CD4-positive, alpha-beta T cell treated with Interleukin-4 for 1 hour (primary cell): ENCODE measurements around the gene PDE1A.
"Not testable (repeated sequence)": the region's sequence is repeated elsewhere in the genome, so short reads cannot be mapped to it uniquely, and the experiment has no call there.

Experiments
- DNase-seq, 2 donors: peaks; one replicate each; pipeline ENCODE4 v3.0.0-alpha.2; 2020 to 2022

PDE1A gene

GRCh38 chr2:182404975-182405561 is 21.8 kb downstream of the PDE1A start:
- DNase-seq, result no peak

GRCh38 chr2:182404092-182404491 is 22.7 kb downstream of the PDE1A start:
- no peak for DNase-seq

DNA sequence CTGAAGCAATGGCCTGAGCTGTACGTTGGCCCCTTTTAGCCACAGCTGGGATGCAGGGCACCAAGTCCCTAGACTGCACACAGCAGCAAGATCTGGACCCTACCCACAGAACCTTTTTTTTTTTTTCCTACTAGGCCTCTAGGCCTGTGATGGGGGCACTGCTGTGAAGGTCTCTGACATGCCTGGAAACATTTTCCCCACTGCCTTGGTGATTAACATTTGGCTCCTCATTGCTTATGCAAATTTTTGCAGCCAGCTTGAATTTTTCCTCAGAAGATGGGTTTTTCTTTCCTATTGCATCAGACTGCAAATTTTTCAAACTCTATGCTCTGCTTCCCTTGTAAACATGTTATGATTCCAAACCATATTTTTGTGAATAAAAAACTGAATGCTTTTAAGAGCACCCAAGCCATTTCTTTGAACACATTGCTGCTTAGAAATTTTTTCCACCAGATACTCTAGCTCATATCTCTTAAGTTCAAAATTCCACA is 33.5 kb downstream of the PDE1A start:
- no peak for DNase-seq

- no peak for DNase-seq
Observed at GRCh38 chr2:182391443-182391842, 35.4 kb downstream of the PDE1A start.

GRCh38 chr2:182386267-182386880 is 40.5 kb downstream of the PDE1A start:
- DNase-seq, result not testable (repeated sequence)

DNA sequence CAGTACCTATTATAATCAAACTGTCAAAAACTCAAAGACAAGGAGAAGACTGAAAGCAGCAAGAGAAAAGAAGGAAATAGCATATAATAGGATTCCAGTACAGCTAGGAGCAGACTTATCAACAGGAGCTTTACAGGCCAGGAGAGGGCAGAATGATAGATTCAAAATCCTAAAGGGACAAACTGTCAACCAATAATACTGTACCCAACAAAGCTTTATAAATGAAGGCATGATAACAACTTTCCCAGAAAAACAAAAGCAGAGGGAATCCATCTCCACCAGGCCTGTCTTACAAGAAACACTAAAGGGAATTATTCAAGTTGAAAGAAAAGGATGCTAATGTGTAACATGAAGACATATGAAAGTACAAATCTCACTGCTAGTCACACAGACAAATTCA is 42.0 kb downstream of the PDE1A start:
- no peak for DNase-seq

DNA sequence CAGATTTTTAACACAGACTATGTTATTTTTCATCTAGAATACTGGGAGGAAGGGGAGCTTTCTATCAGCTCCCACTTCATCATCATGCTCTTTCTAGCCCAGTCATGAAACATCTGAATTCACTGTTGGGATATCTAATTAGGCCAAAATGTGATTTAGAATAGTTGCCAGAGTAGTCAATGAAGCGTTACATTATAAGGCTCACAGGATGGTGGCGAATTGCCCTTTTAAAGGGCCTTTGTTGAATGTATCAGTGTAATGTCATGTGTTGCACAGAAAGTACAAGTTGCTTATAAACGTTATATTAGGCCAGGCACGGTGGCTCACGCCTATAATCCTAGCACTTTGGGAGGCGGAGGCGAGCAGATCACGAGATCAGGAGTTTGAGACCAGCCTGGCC is 45.6 kb downstream of the PDE1A start:
- no peak for DNase-seq

DNA sequence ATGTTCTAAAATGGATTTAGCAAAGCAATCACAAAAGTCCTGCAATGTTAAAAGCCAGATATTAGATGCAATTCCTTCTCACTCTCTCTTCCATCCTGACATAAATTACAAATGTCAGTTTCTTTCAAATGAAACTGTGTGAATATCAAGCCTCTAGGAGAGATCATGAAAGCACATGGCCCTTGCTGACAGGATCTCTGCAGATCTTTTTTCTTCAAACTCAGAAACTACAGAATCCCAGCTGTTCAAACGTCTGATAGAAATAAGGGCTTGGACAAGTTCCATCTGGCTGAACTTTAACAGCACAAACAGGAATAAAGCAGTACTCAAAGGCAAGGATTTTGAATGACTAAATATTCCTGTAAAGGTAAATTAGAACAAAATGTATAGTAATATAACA is 47.6 kb downstream of the PDE1A start:
- no peak for DNase-seq

GRCh38 chr2:182378759-182379158 is 48.1 kb downstream of the PDE1A start:
- DNase-seq, result no peak

GRCh38 chr2:182377467-182377866 is 49.4 kb downstream of the PDE1A start:
- no peak for DNase-seq

GRCh38 chr2:182375862-182376261 is 51.0 kb downstream of the PDE1A start:
- no peak for DNase-seq

- no peak for DNase-seq
Observed at GRCh38 chr2:182372661-182373060, 54.2 kb downstream of the PDE1A start.

- no peak for DNase-seq
Observed at GRCh38 chr2:182368996-182369395, 57.8 kb downstream of the PDE1A start.

GRCh38 chr2:182368446-182368845 is 58.4 kb downstream of the PDE1A start:
- DNase-seq, result no peak

DNA sequence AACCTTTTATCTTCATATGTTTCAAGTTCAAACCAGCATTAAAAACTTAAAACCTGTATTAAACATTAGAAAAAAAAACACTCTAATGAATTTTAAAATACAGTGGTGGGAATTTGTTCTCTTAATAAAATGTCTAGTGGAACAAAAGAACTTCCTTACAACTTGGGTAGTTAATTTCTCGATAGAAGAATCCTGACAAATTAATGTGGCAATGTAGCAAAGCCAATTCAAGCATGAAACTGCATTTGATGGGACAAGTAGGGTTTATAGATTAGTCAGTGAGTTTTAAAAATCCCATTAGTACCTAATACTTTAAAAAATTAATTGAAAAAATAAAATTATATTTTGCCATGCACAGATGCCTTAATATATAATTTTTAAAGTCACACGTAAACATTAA is 59.4 kb downstream of the PDE1A start:
- DNase-seq, result no peak

- no peak for DNase-seq
Observed at GRCh38 chr2:182366628-182367027, 60.2 kb downstream of the PDE1A start.

DNA sequence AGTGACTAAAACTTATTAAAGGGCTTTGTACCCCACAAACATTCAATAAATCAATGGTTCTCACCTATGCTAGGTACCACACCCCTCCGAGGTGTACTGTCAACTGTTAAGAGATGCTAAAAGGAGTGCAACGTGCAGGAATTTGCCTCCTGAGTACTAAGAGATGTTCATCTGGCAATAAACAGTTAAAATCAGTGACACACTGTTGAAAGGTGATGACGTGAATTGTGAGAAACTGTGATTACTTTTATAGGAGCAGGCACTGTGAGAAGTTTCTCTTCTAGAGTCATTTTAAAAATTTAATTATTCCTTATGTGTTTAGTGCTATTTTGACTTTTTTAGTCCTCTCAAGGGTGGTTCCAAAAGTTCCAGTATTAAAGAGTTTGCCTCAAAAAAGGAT is 61.0 kb downstream of the PDE1A start:
- DNase-seq, result no peak

DNA sequence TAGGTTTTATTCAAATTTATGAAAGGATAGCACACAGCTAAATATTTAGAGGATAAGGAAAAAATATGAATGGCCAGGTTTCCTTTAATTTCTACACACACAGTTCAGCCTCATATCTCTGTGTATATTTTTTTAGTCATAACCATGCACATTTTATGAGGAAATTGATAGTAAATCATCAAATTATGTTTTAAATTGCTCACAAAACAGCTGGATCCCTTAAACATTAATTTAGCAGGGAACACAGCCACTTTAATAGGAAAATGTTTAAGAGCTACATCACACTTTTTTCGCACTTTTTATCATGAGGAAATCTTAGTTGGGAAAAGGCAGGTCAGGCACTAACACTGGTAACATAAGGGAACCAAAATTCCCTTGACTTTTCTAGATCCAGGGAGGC is 65.4 kb downstream of the PDE1A start:
- no peak for DNase-seq

DNA sequence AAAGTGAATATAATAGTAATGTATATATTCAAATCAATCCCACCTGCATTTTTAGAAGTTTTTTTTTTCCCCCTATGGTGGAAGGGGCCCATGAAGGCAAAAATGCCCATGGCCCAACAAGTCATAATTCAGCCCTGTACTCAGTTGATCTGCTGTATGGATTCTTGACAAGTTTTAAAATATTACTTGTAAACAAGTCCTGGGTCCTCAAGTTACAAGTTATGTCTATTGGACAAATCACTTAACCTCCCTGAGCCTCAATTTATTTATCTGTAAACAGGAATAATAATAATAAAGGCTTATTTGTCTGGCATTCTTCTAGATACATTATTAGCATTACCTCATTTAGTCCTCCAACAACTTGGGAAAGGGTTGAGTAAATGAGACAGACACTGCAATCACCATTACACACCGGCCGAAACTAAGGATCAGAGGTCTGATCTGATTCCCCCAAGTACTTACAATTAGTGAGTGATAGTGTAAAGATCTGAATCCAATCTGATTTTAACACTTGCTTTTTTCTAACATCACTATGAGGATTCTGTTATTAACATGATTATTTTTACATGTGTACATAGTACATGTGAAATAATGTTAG is 66.1 kb downstream of the PDE1A start:
- DNase-seq, result no peak

DNA sequence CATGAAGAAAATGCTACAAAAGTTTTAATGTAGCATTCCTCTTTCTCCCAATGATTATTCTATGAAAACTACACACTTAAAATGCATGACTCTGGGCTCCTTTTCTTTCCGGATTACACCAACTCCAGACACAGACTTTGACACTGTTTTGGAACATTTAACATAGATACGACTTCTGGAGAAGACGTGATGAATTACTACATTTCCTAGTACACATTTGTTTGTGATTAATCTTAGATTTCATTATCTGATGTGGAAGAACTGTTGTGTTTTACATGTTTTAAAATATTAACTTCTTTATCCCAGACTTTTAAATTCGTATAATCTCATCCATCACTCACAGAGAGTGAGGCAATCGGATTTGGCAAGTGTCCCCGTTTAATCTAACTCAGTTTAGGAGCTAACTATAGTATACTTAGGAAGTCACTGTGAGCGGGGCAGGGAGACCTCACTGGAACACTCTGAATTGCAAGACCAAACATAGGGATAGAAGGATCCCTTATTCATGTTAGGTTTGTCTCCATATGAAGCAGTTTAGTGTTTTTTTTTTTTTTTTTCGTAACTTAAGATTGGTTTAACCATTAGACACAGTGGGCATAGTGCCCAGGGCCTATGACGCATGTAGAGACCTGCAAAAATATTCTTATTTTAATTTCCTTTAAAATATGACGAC is 66.7 kb downstream of the PDE1A start:
- DNase-seq, result no peak

DNA sequence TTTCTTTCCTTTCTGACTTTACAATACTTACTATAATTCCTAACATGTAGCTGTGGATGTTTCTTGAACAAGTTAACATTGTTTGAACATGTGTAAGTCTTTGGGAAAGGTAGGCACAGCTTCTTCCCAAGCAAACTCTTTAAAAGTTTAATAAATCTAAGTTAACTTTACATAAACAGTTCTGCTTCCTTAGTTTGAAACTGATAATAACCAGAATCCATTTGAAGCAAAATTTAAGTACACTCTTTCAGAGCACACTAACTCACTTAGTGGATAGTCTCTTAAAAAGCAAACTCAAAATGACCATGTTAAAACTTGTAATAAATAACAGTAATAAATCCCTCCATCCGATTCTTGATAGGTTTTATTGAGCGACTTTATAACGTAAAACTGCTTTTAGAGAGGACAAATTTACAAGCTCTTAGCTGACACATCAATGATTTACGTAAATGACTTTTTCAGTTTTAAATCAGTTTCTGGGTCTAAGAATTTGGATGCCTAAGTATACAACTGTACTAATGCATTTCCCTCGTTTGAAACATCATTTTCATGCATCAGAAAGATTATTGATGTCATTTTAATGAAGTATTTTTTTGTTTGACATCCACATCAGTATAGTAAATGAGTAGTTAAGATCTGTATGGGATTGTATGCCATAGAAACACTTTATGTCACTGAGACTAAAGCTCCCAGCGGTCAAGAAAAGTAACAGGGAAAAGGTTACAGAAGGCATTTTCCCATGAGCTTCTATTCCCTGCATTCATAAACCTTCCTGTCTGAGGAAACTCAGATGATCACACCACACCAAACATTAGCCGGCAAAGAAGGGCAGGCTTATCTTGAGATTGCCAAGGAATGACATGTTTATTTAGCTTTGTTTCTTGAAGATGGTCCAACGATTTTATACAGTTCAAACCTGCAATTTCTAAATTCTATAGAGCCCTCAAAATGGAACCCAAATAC is 67.5 kb downstream of the PDE1A start:
- no peak for DNase-seq

DNA sequence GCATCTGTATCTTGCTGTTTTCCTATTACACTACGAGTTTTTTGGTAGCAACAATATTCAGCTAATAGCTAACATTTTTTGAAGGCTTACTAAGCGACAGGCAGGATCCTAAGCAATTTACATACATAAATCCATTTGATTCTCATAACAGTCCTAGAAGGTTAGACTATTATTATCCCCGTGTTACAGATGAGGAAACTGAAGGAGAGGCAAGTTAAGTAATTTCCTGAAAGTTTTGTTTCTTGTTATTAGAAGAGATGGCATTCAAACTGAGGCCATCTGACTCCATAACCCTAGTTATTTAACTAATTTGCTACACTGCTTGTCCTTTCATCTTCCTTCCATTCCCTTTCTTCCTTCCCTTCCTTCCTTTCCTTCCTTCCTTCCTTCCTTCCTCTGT is 68.2 kb downstream of the PDE1A start:
- DNase-seq, result no peak

DNA sequence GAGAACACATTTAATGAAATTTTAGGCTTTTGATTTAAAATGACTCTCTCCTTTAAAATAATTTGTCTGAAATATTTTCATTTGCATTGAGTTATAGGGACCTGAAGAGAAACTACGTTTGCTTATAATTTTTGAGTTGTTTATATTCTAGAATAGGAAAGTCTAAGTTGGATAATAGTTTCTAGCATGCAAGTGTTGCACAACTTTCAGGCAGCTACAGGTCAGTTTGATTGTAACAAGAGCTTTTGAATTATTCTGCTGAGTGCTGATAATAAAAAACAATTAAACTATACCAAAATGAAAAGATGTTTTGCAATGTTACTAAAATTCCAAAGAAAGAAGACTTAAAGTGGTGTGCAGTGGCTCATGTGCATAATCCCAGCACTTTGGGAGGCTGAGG is 71.0 kb downstream of the PDE1A start:
- no peak for DNase-seq
